ENCODE data around the gene FBRSL1.
"Not testable (repeated sequence)": the region's sequence is repeated elsewhere in the genome, so short reads cannot be mapped to it uniquely, and the experiment has no call there.

The FBRSL1 gene

GRCh38 chr12:132471011-132471857, 18.7 kb upstream of the FBRSL1 start:
- DNase-seq (ENCODE audit: low read depth): no peak

GRCh38 chr12:132471858-132472255, 18.1 kb upstream of the FBRSL1 start:
- DNase-seq (ENCODE audit: low read depth): no peak

GRCh38 chr12:132472386-132472785, 17.6 kb upstream of the FBRSL1 start:
- DNase-seq (ENCODE audit: low read depth): no peak

GRCh38 chr12:132474237-132474741, 15.7 kb upstream of the FBRSL1 start:
- DNase-seq (ENCODE audit: low read depth): no peak

- not testable (repeated sequence) for DNase-seq (ENCODE audit: low read depth)
These were observed 15.1 kb upstream of the FBRSL1 start for GRCh38 chr12:132474799-132475303.

- DNase-seq (ENCODE audit: low read depth): no peak
These were observed 14.5 kb upstream of the FBRSL1 start for GRCh38 chr12:132475304-132476037.

GRCh38 chr12:132476038-132476414, 13.9 kb upstream of the FBRSL1 start:
- no peak for DNase-seq (ENCODE audit: low read depth)

GRCh38 chr12:132476421-132476820, 13.5 kb upstream of the FBRSL1 start:
- DNase-seq (ENCODE audit: low read depth): no peak

GRCh38 chr12:132477017-132477702, 12.8 kb upstream of the FBRSL1 start:
- DNase-seq (ENCODE audit: low read depth): no peak

GRCh38 chr12:132477703-132478432, 12.1 kb upstream of the FBRSL1 start:
- no peak for DNase-seq (ENCODE audit: low read depth)

- DNase-seq (ENCODE audit: low read depth): no peak
These were observed 11.5 kb upstream of the FBRSL1 start for GRCh38 chr12:132478433-132478803.

GRCh38 chr12:132478845-132479244, 11.1 kb upstream of the FBRSL1 start:
- no peak for DNase-seq (ENCODE audit: low read depth)

GRCh38 chr12:132479291-132479690, 10.7 kb upstream of the FBRSL1 start:
- DNase-seq (ENCODE audit: low read depth): no peak

GRCh38 chr12:132479938-132480622, 9.9 kb upstream of the FBRSL1 start:
- DNase-seq (ENCODE audit: low read depth): no peak

- DNase-seq (ENCODE audit: low read depth): no peak
These were observed 9.3 kb upstream of the FBRSL1 start for GRCh38 chr12:132480623-132481132.

GRCh38 chr12:132481345-132481744, 8.6 kb upstream of the FBRSL1 start:
- DNase-seq (ENCODE audit: low read depth): no peak

GRCh38 chr12:132481771-132482745, 7.9 kb upstream of the FBRSL1 start:
- no peak for DNase-seq (ENCODE audit: low read depth)

GRCh38 chr12:132482771-132483170, 7.2 kb upstream of the FBRSL1 start:
- DNase-seq (ENCODE audit: low read depth): no peak

GRCh38 chr12:132483208-132483607, 6.7 kb upstream of the FBRSL1 start:
- no peak for DNase-seq (ENCODE audit: low read depth)

- no peak for DNase-seq (ENCODE audit: low read depth)
These were observed 6.3 kb upstream of the FBRSL1 start for GRCh38 chr12:132483612-132484011.
